ENCODE data around the gene DNAAF6.

- TF ChIP-seq, protein P1, sequence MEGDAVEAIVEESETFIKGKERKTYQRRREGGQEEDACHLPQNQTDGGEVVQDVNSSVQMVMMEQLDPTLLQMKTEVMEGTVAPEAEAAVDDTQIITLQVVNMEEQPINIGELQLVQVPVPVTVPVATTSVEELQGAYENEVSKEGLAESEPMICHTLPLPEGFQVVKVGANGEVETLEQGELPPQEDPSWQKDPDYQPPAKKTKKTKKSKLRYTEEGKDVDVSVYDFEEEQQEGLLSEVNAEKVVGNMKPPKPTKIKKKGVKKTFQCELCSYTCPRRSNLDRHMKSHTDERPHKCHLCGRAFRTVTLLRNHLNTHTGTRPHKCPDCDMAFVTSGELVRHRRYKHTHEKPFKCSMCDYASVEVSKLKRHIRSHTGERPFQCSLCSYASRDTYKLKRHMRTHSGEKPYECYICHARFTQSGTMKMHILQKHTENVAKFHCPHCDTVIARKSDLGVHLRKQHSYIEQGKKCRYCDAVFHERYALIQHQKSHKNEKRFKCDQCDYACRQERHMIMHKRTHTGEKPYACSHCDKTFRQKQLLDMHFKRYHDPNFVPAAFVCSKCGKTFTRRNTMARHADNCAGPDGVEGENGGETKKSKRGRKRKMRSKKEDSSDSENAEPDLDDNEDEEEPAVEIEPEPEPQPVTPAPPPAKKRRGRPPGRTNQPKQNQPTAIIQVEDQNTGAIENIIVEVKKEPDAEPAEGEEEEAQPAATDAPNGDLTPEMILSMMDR (IDR thresholded peaks at IDR 0.05; ENCODE audit: low read length) = no peak
- TF ChIP-seq EZH2 (IDR thresholded peaks at IDR 0.05; ENCODE audit: borderline replicate concordance, low read length) = no peak
Observed at GRCh38 chrX:107228486-107228819, 22.0 kb downstream of the DNAAF6 start.

All from OCI-LY1 (cell line).